ENCODE measurements around the gene SRPRB.

The SRPRB gene

GRCh38 chr3:133828576-133829309 is 23.1 kb downstream of the SRPRB start:
- DNase-seq: no peak

DNA sequence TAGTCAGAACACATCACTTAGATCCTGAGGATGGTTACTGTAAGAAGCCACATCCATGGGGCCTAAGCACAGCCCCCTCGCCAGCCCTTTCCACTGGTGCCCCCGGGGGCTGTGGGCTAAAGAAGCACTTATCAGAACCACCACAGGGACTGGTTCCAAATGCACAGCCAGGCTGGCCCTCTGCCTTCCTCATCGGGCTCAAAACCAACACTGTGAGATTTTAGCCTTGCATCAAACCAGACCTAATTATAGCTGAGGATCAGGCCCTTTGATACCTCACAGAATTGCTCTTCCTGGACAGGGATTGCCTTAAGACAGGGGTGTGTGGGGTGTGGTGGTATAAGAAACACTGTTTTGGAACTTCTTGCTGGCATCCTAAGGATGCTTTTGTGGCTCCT is 23.7 kb downstream of the SRPRB start:
- no peak for DNase-seq

- DNase-seq: no peak
Observed at GRCh38 chr3:133830071-133830470, 24.5 kb downstream of the SRPRB start.

- no peak for DNase-seq
Observed at GRCh38 chr3:133831966-133832801, 26.6 kb downstream of the SRPRB start.

DNA sequence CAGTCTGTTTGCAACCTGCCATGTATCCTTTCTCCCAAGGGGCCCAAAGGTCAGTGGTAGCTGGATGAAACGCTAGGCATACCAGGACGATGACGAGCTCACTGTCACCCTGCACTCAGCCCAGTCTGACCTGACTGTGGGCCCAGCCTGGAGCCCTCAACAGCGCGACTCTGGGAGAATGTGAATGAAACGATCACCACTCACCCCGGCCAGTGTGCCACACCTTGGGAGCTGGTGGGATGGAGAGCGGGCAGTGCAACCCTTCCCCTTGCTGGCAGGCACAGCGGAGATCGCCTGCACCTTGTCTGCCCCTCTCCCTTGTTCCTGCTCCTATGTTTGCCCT is 27.2 kb downstream of the SRPRB start:
- DNase-seq: no peak

- DNase-seq: no peak
Observed at GRCh38 chr3:133833267-133833666, 27.7 kb downstream of the SRPRB start.

DNA sequence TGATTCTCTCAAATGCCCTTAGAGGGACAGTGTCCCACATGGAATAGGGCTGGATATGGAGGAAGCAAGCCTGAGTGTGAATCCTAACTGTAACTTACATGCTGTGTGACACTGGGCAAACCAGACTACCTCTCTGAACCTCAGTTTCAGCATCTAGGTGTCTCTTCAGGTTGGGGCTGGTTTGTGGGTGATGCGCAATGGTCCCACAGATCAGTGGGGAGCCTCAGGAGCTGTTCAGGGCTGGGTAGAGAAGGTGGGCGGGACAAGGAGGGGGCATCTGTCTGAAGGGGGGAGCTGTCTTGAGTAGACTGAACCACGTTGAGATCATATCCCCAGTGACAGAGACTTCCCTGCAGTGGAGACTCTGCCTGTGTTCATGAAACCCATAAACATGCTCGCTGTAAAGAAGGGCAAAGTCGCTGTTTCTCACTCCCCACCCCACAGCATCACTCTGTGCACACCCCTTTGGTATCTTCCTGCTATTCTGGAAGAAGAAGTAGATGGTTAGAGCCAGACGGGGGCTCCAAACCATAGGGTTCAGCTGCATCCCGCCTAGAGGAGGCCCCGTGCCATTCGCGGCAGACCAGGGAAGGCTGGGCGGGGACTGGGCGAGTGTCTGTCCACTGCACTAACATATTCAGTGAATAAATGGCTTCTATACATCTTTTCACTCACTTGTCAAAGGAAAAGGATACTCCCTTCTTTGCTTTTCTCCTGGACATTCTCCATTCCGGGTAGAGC is 28.4 kb downstream of the SRPRB start:
- no peak for DNase-seq

- no peak for DNase-seq
Observed at GRCh38 chr3:133834621-133835417, 29.2 kb downstream of the SRPRB start.

DNA sequence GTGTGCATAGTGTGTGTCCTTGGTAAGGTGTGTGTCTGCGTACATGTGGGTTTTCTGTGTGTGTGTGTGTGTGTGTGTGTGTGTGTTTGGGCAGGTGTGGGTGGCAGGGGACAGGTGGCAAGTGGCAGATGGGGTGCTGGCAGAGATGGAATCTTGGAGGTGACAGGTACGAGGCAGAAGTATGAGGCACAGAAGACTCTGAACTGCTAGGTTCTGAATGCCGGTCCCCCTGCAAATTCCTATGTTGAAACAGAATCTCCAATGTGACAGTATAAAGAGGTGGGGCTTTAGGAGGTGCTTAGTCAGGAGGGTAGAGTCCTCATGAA is 29.8 kb downstream of the SRPRB start:
- no peak for DNase-seq

DNA sequence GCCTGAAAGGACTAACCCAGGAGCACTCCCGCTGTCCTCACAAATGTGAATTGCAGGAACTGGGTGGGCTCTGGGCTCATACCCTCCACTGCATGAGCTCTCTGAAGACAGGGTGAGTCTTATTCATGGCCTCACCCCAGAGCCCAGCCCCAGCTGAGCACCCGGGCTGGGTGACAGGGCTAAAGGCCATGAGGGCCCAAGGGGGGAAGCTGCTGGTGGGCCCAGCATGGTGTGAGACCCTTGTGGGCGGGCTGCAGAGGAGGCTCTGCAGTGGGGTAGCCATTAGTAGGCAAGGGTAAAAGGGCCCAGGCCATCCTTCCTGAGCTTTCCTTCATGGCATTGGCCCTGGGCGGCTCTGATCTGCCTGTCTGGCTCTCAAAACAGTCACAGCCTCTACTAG is 30.3 kb downstream of the SRPRB start:
- DNase-seq: no peak

DNA sequence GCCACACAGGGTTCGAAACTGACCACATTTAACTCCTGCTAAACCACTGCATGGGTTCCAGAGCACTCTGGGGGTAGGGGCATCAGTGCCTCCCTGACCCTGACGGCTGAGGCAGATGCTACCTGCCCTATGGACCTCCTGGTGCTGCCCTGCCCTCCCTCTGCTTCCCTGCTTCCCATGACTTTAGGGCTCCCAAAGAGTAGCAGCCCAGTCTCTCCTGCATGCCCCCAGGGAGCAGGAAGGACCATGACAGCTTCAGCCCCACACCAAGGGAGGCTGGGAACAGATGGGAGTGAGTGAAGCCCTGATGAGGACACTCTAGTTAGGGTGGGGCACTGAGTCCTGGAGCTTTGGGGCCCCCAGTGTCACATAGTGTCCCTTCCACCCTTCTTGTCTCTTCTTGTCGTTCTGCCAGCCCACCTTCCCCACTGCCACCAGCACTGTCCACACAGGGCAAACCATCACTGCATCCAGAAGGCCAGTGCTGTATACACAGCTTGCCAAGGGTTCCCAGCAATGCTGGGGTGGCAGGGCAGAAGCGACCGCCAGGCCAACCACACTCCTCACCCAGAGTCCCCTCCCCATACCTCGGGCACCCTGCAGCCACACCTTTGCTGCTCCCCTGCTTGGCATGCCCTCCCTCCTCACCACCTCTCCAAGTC is 31.0 kb downstream of the SRPRB start:
- DNase-seq: no peak

DNA sequence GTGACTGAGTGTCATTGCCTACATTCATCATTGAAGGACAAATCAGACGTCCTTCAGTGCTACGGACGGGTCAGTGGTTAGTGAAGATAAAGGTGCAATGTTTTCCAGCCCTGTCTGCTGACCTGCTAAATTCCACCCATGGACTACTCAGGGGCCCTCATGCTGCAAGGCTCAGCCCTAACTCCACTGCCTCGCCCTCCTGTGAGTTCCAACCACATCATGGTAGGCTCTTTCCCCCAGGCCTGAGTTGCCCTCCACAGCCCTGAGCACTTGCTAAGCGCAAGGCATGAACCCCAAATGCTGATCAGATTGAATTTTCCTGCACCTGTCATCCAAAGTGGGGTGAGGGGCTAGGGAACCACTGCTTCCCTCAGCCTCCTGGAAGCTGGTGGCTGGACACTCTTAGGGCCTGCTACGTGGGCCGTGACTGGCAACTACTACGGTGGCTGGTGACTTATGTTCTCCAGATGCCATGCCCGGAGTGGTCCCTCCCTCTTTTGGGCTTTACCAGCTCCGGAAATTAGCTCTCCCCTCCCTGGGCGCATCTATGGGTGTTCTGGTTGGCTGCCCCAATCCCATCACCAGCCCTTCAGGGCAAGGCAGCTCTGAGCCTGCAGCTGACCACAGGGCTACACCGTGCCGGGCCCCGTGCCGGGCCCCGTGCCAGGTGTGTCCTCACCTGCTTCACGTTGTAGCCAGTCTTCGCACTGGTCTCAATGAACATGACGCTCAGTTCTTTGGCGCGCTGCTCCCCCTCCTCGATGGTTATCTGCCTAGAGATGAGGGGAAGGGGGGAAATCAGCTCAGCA is 32.1 kb downstream of the SRPRB start:
- no peak for DNase-seq

DNA sequence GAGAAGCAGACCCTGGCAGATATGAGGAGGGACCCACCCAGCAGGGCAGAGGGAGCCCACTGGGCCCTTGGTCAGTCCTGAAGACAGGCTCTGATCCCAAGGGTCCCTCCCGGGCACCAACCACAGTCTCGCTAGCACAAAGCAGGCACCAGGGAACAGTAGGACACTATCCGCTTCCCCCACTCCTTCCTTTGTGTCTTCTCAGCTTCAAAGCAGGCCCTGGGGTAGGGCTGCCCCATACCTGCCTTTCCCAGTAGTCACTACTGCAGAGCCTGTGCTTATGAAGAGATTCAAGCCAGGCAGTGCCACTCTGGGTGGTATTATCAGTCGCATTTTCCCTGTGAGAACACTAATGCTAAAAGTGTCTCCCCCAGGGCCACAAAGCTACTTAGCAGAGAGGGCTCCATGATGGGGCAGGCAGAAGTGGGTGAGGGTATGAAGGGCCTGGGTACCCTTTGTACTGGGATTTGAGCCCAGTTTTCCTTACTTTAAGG is 32.7 kb downstream of the SRPRB start:
- no peak for DNase-seq

- DNase-seq: no peak
Observed at GRCh38 chr3:133838916-133839800, 33.5 kb downstream of the SRPRB start.

GRCh38 chr3:133840055-133840737 is 34.6 kb downstream of the SRPRB start:
- peak; percentile 33 for DNase-seq

DNA sequence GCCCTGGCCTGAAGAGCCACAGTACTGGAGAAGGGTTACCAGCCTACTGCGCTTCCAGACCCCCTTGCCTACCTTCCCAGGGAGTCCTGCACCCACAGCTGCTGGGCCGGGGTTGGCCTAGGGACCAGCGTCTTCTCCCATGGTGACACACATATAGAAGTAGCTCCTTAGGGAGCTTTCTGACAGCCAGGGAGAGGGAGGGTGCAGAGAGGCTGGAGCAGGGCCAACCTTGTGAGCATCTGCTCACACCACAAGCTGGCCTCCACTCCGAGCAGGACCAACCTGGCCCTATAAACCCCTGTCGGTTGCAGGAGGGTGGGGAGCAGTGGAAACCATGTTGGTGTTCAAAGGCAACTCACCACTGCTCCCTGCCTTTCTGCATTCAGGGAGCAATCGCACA is 35.2 kb downstream of the SRPRB start:
- DNase-seq: no peak

- DNase-seq: no peak
Observed at GRCh38 chr3:133841196-133841595, 35.6 kb downstream of the SRPRB start.

DNA sequence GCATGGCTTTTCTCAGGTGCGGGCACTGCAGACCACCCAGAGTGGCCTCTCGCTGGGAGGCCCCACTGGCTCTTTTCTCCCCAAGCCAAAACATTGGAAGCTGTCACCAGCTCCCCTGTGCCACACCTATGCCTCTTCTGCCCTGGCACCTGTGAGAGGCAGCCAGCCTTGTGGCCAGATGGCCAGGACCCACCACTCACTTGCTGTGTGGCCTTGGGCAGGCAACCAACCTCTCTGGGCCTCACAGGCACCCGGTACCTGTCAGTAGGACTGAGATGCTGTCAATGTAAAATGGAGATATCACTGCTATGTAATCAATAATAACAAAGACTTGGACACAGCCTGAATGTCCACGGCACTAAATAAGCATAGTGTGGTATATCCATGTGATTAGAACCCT is 36.5 kb downstream of the SRPRB start:
- no peak for DNase-seq

DNA sequence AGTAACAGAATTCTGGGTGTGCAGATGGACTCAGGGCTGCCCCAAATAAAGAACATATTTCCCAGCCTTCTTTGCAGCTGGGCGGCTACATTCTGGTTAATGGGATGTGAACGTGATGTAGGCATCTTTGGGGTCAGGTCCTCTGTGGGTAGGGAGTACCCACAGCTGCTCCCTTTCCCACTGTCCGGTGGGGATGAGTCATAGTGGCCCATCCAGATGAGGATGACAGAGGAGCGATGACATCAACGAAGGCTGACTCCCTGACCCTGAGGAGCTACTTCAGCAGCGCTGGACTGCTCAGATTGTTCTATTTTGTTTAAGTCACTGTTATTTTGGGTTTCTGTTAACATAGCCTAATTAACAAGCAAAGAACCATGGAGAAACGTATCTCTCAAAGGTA is 38.0 kb downstream of the SRPRB start:
- DNase-seq: no peak

DNA sequence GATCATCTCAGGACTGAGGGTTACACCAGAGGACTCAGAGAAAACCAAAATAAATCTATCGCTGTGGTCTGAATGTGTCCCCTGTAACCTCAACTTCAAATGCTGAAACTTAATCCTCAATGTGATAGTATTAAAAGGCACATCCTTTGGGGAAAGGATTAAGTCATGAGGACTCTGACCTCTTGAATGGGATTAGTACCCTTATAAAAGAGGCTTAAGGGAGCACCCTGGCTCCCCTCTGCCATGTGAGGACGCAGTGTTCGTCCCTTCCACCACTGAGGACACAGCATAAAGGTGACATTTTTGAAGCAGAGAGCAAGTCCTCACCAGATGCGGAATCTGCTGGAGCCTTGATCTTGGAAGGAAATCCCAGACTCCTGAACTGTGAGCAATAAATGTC is 39.5 kb downstream of the SRPRB start:
- DNase-seq: no peak

Data from DMS79 (cell line).